Osteocyte (in vitro differentiated cells): ENCODE measurements around the gene IFI27. TPM values are rescaled to one million over a fixed set of nuclear protein-coding genes. Genes with fewer than 3 reads are reported as not detected.
A peak's percentile ranks its signal among the peaks of the same experiment; 100 is the strongest.

Source experiments
- DNase-seq: peaks from one replicate; pipeline ENCODE4 v3.0.0; 2021; ENCODE audit warnings: mixed read lengths; ENCODE audit not compliant: unreplicated experiment; ENCODE audit errors: extremely low spot score
- H3K27ac Mint-ChIP-seq: one replicate; pipeline ENCODE4 v1.8.0; 2021; ENCODE audit warnings: mild to moderate bottlenecking, mixed read lengths; ENCODE audit not compliant: unreplicated experiment
- H3K27me3 Mint-ChIP-seq: one replicate; pipeline ENCODE4 v1.8.0; 2021; ENCODE audit warnings: mixed read lengths; ENCODE audit not compliant: unreplicated experiment
- H3K36me3 Mint-ChIP-seq: one replicate; pipeline ENCODE4 v1.8.0; 2021; ENCODE audit warnings: mixed read lengths; ENCODE audit not compliant: unreplicated experiment
- H3K4me1 Mint-ChIP-seq: one replicate; pipeline ENCODE4 v1.8.0; 2021; ENCODE audit warnings: mixed read lengths; ENCODE audit not compliant: unreplicated experiment
- H3K4me3 Mint-ChIP-seq: one replicate; pipeline ENCODE4 v1.8.0; 2021; ENCODE audit warnings: mild to moderate bottlenecking, moderate library complexity, mixed read lengths; ENCODE audit not compliant: unreplicated experiment
- H3K9me3 Mint-ChIP-seq: one replicate; pipeline ENCODE4 v1.8.0; 2021; ENCODE audit warnings: mixed read lengths; ENCODE audit not compliant: unreplicated experiment
- total RNA-seq: library from RNA; stranded (reverse); gene quantifications from 2 replicates; pipeline ENCODE4 v1.2.1, GENCODE V29; 2021
- TF ChIP-seq, protein P1 (sequence below): fragments of 200-600 bp; sonication (generic); IDR thresholded peaks from 2 replicates; pipeline ENCODE4 v1.5.0; 2021; ENCODE audit warnings: antibody characterized with exemption, mild to moderate bottlenecking, moderate library complexity

IFI27 gene
- total RNA-seq, 1 donor from 2014 or later, result 2.6 TPM

- Mint-ChIP-seq H3K4me3 (no peak overlapping the region), H3K4me1 (peaks cover 41% of the 10 kb centered on the region), H3K27me3 (no peaks in the 10 kb centered on the region), H3K36me3 (peaks cover 52% of the 10 kb centered on the region), H3K9me3 (peaks cover 34% of the 10 kb centered on the region), H3K27ac (no peak overlapping the region)
- TF ChIP-seq, protein P1, sequence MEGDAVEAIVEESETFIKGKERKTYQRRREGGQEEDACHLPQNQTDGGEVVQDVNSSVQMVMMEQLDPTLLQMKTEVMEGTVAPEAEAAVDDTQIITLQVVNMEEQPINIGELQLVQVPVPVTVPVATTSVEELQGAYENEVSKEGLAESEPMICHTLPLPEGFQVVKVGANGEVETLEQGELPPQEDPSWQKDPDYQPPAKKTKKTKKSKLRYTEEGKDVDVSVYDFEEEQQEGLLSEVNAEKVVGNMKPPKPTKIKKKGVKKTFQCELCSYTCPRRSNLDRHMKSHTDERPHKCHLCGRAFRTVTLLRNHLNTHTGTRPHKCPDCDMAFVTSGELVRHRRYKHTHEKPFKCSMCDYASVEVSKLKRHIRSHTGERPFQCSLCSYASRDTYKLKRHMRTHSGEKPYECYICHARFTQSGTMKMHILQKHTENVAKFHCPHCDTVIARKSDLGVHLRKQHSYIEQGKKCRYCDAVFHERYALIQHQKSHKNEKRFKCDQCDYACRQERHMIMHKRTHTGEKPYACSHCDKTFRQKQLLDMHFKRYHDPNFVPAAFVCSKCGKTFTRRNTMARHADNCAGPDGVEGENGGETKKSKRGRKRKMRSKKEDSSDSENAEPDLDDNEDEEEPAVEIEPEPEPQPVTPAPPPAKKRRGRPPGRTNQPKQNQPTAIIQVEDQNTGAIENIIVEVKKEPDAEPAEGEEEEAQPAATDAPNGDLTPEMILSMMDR, result no peak
- DNase-seq, result no peak
These were observed 35.5 kb upstream of the IFI27 start for GRCh38 chr14:94075008-94075407.

DNA sequence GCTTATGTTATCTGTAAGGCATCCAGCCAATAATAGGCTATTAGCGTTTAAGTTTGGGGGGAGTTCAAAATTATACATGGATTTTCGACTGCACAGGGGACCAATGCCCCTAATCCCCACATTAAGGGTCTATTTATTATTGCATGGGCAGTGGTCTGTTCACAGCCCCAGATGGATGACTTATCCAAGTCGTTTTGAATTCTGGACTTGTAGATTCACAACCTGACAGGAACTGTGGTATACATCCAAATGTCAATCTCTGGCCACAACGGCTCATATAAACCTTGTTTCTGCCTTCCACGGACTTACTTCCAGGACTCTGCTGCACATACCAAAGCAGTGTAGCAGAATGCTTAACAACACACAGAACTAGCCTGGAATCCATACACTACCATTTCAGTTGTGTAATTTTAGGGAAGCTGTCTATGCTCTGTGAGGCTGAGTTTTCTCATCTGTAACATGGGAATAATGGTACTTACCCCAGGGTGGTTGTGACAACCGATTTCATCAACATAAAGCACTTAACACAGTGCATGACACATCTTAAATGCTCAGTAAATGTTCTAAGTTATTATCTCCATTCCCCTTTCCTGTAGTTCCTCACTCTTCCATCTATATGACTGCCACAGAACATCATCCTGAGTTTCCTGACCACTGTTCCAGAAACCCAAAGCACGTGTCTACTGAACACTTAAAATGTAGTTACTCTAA lies 33.3 kb upstream of the IFI27 start:
- Mint-ChIP-seq H3K4me1 (peaks cover 49% of the 10 kb centered on the region), H3K9me3 (peaks cover 19% of the 10 kb centered on the region), H3K27me3 (no peaks in the 10 kb centered on the region), H3K4me3 (no peak overlapping the region), H3K36me3 (peaks cover 43% of the 10 kb centered on the region), H3K27ac (no peak overlapping the region)
- TF ChIP-seq, protein P1, result no peak
- no peak for DNase-seq

- Mint-ChIP-seq H3K4me3 (no peak overlapping the region), H3K4me1 (peaks cover 49% of the 10 kb centered on the region), H3K27ac (no peak overlapping the region), H3K27me3 (no peaks in the 10 kb centered on the region), H3K9me3 (peaks cover 18% of the 10 kb centered on the region), H3K36me3 (peaks cover 43% of the 10 kb centered on the region)
- TF ChIP-seq, protein P1, result no peak
- no peak for DNase-seq
These were observed 32.7 kb upstream of the IFI27 start for GRCh38 chr14:94077823-94078222.

DNA sequence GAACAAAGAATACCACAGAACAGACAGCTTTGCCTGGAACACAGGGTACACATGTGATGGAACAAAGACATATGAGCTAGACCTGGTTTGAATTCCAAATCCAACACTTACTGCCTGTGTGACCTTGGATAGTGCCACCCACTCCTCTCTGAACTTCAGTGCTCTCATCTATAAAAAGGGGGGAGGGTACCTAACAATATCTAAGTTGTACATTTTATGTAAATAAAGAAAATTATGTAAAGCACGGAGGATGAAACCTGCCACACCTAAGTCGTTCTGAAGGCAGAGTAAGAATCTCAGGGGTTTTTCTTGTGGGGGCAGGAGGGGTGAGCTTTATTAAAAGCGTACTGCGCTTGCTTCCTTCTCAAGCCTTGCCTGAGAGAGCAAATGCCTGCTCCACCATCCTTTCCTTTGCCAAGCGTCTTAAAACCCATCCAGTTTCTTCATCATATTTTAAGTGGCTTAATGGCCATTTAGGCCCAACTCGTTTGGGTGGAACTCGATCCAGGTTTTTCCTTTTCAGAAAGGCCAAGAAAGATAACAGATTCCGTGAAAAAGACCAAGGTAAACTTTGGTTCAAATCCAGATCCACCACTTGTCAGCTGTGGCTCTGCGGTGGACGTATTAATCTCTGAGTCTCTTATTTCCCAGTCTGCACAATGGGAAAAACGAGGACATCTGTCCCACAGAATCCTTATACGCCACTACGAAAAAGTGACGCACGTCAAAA lies 30.5 kb upstream of the IFI27 start:
- peaks cover 48% of the 10 kb centered on the region for H3K4me1 Mint-ChIP-seq
- no peak for DNase-seq
- TF ChIP-seq, protein P1, result no peak
- peak overlapping the region; percentile 100 for H3K4me3 Mint-ChIP-seq
- H3K36me3 Mint-ChIP-seq, result peaks cover 32% of the 10 kb centered on the region
- peak overlapping the region; percentile 99 for H3K27ac Mint-ChIP-seq
- no peaks in the 10 kb centered on the region for H3K27me3 Mint-ChIP-seq
- peaks cover 7% of the 10 kb centered on the region for H3K9me3 Mint-ChIP-seq

- peaks cover 42% of the 10 kb centered on the region for H3K4me1 Mint-ChIP-seq
- TF ChIP-seq, protein P1, result no peak
- H3K36me3 Mint-ChIP-seq, result peaks cover 25% of the 10 kb centered on the region
- peak within 1 kb of the TSS; percentile 100 for H3K4me3 Mint-ChIP-seq
- H3K9me3 Mint-ChIP-seq, result no peaks in the 10 kb centered on the region
- H3K27me3 Mint-ChIP-seq, result no peaks in the 10 kb centered on the region
- peak; percentile 98 for DNase-seq
- H3K27ac Mint-ChIP-seq, result peak within 1 kb of the TSS; percentile 99
These were observed 29.7 kb upstream of the IFI27 start, which contains the start of the genes DDX24 and IFI27L1 for GRCh38 chr14:94080621-94081385. Gene DDX24, minus strand, starts transcription at chr14:94081202. Its CDS starts 1,460 bp downstream, at chr14:94079742. Gene IFI27L1, plus strand, starts transcription at chr14:94081310. Its CDS starts 15,628 bp downstream, at chr14:94096938.
